HG02884 (cell line): Measurements from ENCODE around the gene HYI.

Experiments
- ATAC-seq: cut with Tn5 transposase; IDR thresholded peaks from one replicate; pipeline ENCODE4 v1.9.1; 2021; ENCODE audit warnings: mild to moderate bottlenecking, moderate library complexity; ENCODE audit not compliant: unreplicated experiment

Gene HYI

DNA sequence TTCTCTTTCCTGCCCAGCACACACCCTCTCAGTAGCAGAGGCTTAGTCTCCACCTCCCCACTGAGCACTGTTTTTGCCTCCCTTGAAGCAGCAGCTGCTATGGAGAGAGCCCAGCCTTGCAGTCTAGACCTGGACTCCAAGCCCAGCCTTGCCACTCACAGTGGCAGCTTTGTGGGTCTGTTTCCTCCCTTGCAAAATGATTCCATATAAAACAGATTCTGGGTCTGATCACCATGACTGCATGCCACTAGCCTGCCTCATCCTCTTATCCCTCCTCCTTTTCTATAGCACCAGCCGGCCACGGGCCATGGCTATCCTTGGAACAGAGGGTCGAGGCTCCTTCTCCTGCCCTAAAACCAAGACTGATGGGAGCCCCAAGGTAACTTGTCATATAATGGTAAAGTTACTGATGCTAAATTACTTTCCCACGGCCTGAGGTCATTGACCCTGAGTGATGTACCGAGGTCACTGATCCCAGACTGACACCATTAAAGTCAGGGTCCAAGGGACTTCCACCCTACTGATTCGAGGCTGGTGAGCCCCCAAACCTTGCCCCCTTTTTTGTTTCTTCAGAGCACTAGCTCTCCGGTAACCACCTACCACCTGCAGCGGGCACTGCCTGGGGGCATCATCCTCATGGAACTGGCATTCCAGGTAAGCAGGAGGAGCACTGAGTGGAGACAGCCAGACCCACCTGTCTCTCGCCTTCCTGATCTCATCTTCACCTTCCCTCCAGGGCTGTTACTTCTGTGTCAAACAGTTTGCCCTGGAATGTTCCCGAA, 7.9 kb downstream of the HYI start:
- no peak for ATAC-seq

- no peak for ATAC-seq
Measured at GRCh38 chr1:43444836-43445235, 8.9 kb downstream of the HYI start.

GRCh38 chr1:43444151-43444828, 9.4 kb downstream of the HYI start:
- ATAC-seq, result no peak

DNA sequence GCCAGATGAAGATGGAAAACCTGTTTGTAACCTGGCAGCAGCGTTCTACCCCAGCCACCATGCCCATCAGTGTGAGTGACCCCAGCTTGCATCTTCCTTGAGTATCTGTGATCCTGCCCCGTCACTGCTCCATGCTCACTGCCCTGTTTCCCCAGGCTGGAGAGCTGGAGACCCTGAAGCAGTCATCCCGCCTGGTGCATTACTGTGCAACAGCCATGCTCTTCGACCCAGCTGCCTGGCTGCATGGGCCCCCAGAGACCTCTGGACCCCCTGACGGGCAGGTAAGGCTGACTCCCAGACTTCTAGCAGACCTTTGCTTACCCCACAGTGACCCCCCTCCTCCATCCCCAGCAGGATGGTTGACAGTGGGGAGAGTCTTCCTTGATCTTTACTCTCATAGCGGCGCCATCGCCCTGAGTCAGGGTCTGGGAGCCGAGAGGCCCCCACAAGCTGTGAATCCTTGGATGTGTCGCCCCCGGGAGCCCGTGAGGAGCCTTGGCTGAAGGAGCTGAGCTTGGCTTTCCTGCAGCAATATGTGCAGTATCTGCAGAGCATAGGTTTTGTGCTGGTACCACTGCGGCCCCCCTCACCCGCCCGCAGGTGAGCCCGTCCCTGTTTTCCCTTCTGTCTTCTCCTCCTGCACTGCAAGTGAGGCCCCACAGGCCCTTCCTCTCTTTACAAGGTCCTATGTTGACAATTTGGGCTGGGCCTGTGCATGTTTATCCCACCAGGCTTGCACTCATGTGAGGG, 10.4 kb downstream of the HYI start:
- no peak for ATAC-seq

GRCh38 chr1:43442756-43443155, 11.0 kb downstream of the HYI start:
- ATAC-seq, result no peak

- no peak for ATAC-seq
Measured at GRCh38 chr1:43441894-43442637, 11.7 kb downstream of the HYI start.

- ATAC-seq, result no peak
Measured at GRCh38 chr1:43441166-43441893, 12.4 kb downstream of the HYI start.

DNA sequence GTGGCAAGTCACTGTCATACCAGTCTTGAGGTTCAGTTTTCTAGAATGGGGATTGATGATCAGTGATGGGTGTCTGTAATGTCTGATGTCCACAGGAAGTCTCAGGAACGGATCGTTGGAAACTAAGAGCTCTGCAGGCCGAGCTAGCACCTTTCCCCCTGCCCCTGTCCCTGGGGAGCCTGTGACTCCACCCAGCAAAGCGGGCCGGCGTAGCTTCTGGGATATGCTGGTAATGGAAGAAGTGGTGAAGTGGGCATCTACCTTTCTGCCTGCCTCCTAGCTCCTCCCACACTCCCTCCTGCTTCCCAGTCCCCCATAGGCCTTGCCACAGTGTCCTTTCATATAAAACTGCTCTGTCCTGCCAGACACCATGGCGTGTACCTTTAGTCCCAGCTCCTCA, 13.4 kb downstream of the HYI start:
- ATAC-seq, result no peak

DNA sequence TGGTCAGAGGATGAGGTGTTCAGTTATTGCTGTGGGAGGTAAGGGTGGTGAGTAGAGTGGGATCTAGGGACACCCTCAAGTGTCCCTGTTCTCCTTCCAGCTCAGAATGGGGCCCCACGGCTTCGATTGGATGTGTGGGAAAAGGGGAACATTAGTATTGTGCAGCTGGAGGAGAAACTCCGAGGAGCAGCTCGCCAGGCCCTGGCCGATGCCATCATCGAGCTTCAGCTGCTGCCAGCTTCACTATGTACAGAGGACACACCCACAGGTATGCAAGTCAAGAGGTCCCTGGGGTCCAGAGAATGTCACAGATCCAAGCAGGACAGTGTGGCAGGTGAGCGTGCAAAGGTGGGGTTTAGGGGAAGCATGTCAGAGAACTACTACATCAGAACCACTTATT, 13.9 kb downstream of the HYI start:
- no peak for ATAC-seq

GRCh38 chr1:43438953-43439581, 14.7 kb downstream of the HYI start:
- ATAC-seq, result no peak

- ATAC-seq, result no peak
Measured at GRCh38 chr1:43438576-43438952, 15.2 kb downstream of the HYI start.

GRCh38 chr1:43438006-43438405, 15.7 kb downstream of the HYI start:
- no peak for ATAC-seq

GRCh38 chr1:43437031-43437973, 16.4 kb downstream of the HYI start:
- ATAC-seq, result no peak

DNA sequence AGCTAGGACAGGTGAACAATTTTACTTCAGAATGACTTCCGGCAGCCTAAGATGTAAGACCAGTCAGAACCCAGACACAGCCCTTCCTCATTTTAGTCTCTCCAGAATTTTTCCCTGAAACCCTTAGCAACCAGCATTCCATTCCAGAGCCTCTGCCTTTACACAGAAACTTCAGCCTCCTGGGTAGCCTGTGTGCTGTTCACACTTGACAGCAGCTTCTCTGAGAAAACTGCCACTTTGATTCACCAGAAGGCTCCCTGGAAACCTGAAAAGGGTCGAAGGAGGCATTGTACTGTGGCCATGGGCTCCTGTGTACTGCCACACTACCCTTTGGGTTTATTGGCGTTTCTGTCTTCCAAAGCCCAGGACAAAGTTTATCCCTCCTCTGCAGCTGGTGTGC, 17.4 kb downstream of the HYI start:
- no peak for ATAC-seq

GRCh38 chr1:43435146-43436145, 18.3 kb downstream of the HYI start:
- no peak for ATAC-seq

DNA sequence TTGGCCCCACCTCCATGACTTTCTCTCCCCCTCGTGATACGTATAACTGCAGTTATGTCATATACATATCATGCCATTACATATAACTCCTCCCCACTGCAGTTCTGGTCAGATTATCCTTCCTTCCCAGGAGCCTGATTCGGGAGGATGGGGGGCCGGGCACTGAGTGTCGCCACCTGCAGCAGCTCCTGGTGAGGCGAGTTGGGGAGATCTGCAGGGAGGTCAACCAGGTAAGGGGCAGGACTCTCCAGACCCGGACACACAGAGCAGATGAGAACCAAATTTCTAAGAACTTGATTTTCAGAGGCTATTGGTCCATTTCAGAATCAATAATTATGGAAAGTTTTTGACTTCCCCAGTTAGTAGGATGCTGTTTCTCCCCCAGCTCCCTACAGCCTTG, 19.5 kb downstream of the HYI start:
- ATAC-seq, result no peak

DNA sequence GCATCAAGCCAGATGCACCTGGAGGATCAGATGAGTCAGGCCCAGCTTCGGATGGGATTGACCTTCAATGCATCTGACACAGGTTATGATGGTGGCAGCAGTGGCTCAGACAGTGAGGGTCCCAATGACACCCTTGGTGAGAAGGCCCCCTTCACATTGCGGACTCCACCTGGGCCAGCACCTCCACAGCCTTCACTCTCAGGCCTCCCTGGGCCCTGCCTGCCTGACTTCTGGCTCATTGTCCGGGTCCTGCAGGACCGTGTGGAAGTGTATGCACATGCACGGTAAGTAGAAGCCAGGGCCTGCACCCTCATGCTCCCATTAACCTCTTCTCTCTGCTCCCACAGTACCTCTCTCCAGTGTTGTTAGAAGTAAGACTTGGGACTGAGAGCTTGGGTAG, 20.8 kb downstream of the HYI start:
- no peak for ATAC-seq
